Endothelial cell of hepatic sinusoid (primary cell): ENCODE results near the gene L3MBTL4.

Source experiments
- in situ Hi-C: cut with HindIII; loops from 2 replicates; pipeline ENCODE4 v1.10.0; 2017; ENCODE audit warnings: low sequenced_read_pairs

Gene L3MBTL4

GRCh38 chr18:5939801-5940667, 474.7 kb downstream of the L3MBTL4 start:
- in situ Hi-C loops = no loop called here

- in situ Hi-C loops = no loop called here
Observed at GRCh38 chr18:5937795-5938194, 476.9 kb downstream of the L3MBTL4 start.

GRCh38 chr18:5937121-5937520, 477.6 kb downstream of the L3MBTL4 start:
- in situ Hi-C loops = no loop called here

DNA sequence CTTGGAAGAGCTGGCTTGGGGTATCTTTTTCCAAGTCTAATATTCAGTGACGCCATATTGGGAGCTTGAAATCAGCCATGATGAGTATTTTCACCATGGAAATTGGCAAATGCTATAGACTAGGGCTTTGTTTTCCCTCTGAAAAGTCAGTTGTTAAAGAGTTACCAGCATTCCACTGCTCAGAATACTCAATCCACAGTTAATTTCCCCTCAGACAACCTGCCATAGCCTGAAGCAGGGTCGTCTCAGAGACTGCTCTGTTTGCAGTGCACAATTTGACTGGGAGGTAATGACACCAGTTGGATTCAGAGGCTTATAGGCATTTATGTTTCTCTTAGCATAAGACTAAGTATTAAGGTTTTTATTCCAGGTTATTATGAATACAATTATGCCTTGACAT, 483.9 kb downstream of the L3MBTL4 start:
- in situ Hi-C loops = no loop called here

GRCh38 chr18:5918205-5918858, 496.4 kb downstream of the L3MBTL4 start:
- in situ Hi-C loops = no loop called here

- in situ Hi-C loops = no loop called here
Observed at GRCh38 chr18:5914951-5915350, 499.8 kb downstream of the L3MBTL4 start.

GRCh38 chr18:5914016-5914415, 500.7 kb downstream of the L3MBTL4 start:
- in situ Hi-C loops = no loop called here

DNA sequence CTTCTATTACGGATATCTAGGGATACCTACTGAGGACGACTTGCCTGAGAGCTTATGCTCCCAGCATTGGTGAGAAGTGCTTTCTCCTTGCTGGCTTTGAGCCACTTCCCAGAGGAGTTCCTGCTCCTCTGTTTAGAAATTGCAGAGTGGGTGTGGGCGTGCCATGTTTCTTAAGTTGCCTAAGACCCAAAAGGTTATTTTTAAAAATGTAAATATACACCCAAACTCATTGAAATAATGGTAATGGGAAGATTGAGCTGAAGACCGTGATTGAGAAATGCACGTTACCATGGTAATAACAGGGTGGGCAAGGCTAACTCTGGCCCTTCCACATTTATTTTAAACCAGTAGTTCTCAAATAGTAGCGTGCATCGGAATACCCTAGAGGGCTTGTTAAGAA, 502.1 kb downstream of the L3MBTL4 start:
- in situ Hi-C loops = no loop called here

DNA sequence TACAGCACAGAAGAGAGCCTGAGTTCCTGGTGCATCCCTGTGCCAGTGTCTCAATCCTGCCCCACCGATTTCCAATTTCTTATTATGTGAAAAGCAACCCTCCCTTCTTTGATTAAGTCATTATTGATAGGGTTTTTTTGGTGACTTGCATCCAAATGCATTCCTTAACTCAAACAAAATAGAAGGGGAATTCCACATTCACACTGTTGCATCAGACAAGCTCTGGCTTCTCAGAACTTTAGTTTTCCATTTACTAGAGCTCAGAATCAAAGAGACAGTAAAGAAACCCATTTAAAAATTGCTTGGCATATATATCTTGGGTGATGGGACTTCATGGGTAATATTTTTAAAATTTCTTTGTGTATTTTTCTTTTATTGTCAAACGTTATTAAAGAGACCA, 505.6 kb downstream of the L3MBTL4 start:
- in situ Hi-C loops = no loop called here
